K562 (cell line): ENCODE results near the gene AREL1. TPM values are rescaled to one million over a fixed set of nuclear protein-coding genes. Genes with fewer than 3 reads are reported as not detected.

Source experiments
- CBX2 ChIP-seq: fragments of 200-600 bp; sonication (generic); IDR thresholded peaks from one replicate; pipeline ENCODE4 v1.6.1; 2012; ENCODE audit warnings: mild to moderate bottlenecking, low read length, inconsistent platforms; ENCODE audit not compliant: insufficient read depth, poor library complexity, severe bottlenecking
- CBX8 ChIP-seq: fragments of 200-600 bp; sonication (generic); IDR thresholded peaks from 2 replicates; pipeline ENCODE4 v1.6.1; 2012; ENCODE audit warnings: borderline replicate concordance, mixed run types, low read depth, mild to moderate bottlenecking, moderate library complexity, mixed read lengths, low read length, control low read depth, inconsistent platforms; ENCODE audit not compliant: poor library complexity, severe bottlenecking; ENCODE audit errors: extremely low read depth
- CTCFL ChIP-seq: IDR thresholded peaks from 2 replicates; pipeline ENCODE4 v1.6.1; 2011; ENCODE audit warnings: borderline replicate concordance, low read depth, mild to moderate bottlenecking, moderate library complexity, low read length; ENCODE audit not compliant: insufficient read depth, poor library complexity, severe bottlenecking
- DACH1 ChIP-seq: fragments of 450-650 bp; IDR thresholded peaks from 2 replicates; pipeline ENCODE4 v1.6.1; 2018; ENCODE audit not compliant: partially characterized antibody
- EHMT2 ChIP-seq: fragments of 450-650 bp; IDR thresholded peaks from 2 replicates; pipeline ENCODE4 v1.6.1; 2018; ENCODE audit warnings: antibody characterized with exemption
- ELK3 ChIP-seq: fragments of 450-650 bp; formaldehyde crosslinking; IDR thresholded peaks from 2 replicates; pipeline ENCODE4 v1.4.0; 2020; ENCODE audit warnings: mild to moderate bottlenecking
- EP300 ChIP-seq: IDR thresholded peaks from 2 replicates; pipeline ENCODE4 v1.6.1; 2012; ENCODE audit warnings: low read length, improper control_type of control experiment
- HES1 ChIP-seq: fragments of 450-650 bp; IDR thresholded peaks from 2 replicates; pipeline ENCODE4 v1.6.1; 2016; ENCODE audit warnings: low read depth, mild to moderate bottlenecking, moderate library complexity
- RBM14 ChIP-seq: fragments of 200-400 bp; formaldehyde crosslinking; IDR thresholded peaks from 2 replicates; pipeline ENCODE4 v1.6.1; 2018; ENCODE audit warnings: low read depth, mild to moderate bottlenecking, low read length, moderate library complexity, borderline replicate concordance; ENCODE audit not compliant: insufficient read depth
- RHOXF2B ChIP-seq: fragments of 250-450 bp; sonication (Bioruptor Pico); conservative IDR thresholded peaks from 2 replicates; pipeline ENCODE4 v1.5.1; 2021
- SMARCA4 ChIP-seq: fragments of 450-650 bp; IDR thresholded peaks from 2 replicates; pipeline ENCODE4 v1.6.1; 2016
- TCF7L2 ChIP-seq: fragments of 150-350 bp; IDR thresholded peaks from 2 replicates; pipeline ENCODE4 v1.6.1; 2016; ENCODE audit warnings: low read depth, mild to moderate bottlenecking, low read length, moderate library complexity
- THRAP3 ChIP-seq: fragments of 450-650 bp; IDR thresholded peaks from 2 replicates; pipeline ENCODE4 v1.6.1; 2016; ENCODE audit warnings: mild to moderate bottlenecking, inconsistent platforms, borderline replicate concordance
- XRCC3 ChIP-seq: fragments of 450-650 bp; IDR thresholded peaks from 2 replicates; pipeline ENCODE4 v1.6.1; 2017; ENCODE audit warnings: mild to moderate bottlenecking, moderate library complexity
- ZBTB34 ChIP-seq: fragments of 250-450 bp; sonication (Bioruptor Pico); IDR thresholded peaks from 2 replicates; pipeline ENCODE4 v1.8.0; 2021; ENCODE audit warnings: mild to moderate bottlenecking, moderate library complexity
- ZBTB49 ChIP-seq: sonication (generic); formaldehyde crosslinking; IDR thresholded peaks from 2 replicates; pipeline ENCODE4 v1.8.0; 2022; ENCODE audit warnings: missing genetic modification reagents, mild to moderate bottlenecking, borderline replicate concordance
- ZNF512 ChIP-seq: IDR thresholded peaks from 2 replicates; pipeline ENCODE4 v1.6.1; 2016; ENCODE audit warnings: missing genetic modification characterization, missing compliant biosample characterization
- polyA plus RNA-seq, 8 experiments: library from polyadenylated mRNA; depleted of rRNA in 4 of 8; stranded (reverse) in 5 of 8; unstranded in 3 of 8; fragments of >200 nt; fragmentation: Nextera tagmentation in 2 of 8; fragmentation: Illumina TruSeq in 1 of 8; extraction: Ambion mirVana in 2 of 8; extraction: Trizol in 1 of 8; gene quantifications; 2 replicates each; pipeline versions ENCODE4 v1.2.1 to v1.2.3, GENCODE V29; 2011 to 2014; ENCODE audit warnings: inconsistent platforms in 1 of 8, missing spikeins in 1 of 8
- total RNA-seq, 7 experiments: library from RNA; depleted of rRNA in 6 of 7; stranded (reverse); fragments of >200 nt in 6 of 7; fragmentation: Illumina TruSeq in 2 of 7; extraction: Trizol in 2 of 7; gene quantifications; 2 replicates each; pipeline versions ENCODE4 v1.2.1 to v1.2.3, GENCODE V29; 2011 to 2021; ENCODE audit warnings: low replicate concordance in 1 of 7

AREL1 gene
- total and polyA plus RNA-seq, 9 of the 15 experiments (the other 6 are each of a cell fraction or from before 2014, with no cell fraction given) = 6.0 to 24.8 (median 16.6) TPM

- TF ChIP-seq ELK3 (CRISPR knock-in tag) = no peak
- TF ChIP-seq TCF7L2 = no peak
- TF ChIP-seq EHMT2 = no peak
- no peak for TF ChIP-seq CBX2
- TF ChIP-seq DACH1 = peak; percentile 31
- no peak for TF ChIP-seq RBM14
- TF ChIP-seq XRCC3 = no peak
- TF ChIP-seq CBX8 = no peak
- peak; percentile 53 for TF ChIP-seq EP300
- TF ChIP-seq RHOXF2B (CRISPR knock-in tag) = no peak
- TF ChIP-seq HES1 = no peak
- peak; percentile 72 for TF ChIP-seq SMARCA4
- TF ChIP-seq ZBTB34 (CRISPR knock-in tag) = no peak
- no peak for TF ChIP-seq CTCFL
- no peak for TF ChIP-seq THRAP3
- no peak for TF ChIP-seq ZBTB49 (CRISPR knock-in tag)
- TF ChIP-seq ZNF512 = no peak
Observed at GRCh38 chr14:74710480-74710879, 2.4 kb downstream of the AREL1 start (continued).
